RWPE1 (cell line): ENCODE results near the gene DNA2.
A peak's percentile ranks its signal among the peaks of the same experiment; 100 is the strongest.

ENCODE experiments used
- CTCF ChIA-PET: fragments of 350-600 bp; sonication (Branson Sonifier 250); formaldehyde crosslinking; extraction: SDS; loops from one replicate; lab custom pipeline; 2021; lab: Yijun Ruan, JAX
- POLR2A ChIA-PET: fragments of 400-600 bp; formaldehyde crosslinking; extraction: SDS; loops from one replicate; lab custom pipeline; 2020; ENCODE audit warnings: antibody characterized with exemption; ENCODE audit not compliant: low non-redundant PET; lab: Yijun Ruan, JAX
- DNase-seq: peaks from one replicate; pipeline ENCODE4 v3.0.0; 2012; ENCODE audit warnings: low spot score
- H3K27ac ChIP-seq: fragments of 450-650 bp; 2 replicates; pipeline ENCODE4 v1.5.1; 2017
- TF ChIP-seq, protein P1 (sequence below): fragments of 450-650 bp; conservative IDR thresholded peaks from 2 replicates; pipeline ENCODE4 v1.5.1; 2017; ENCODE audit warnings: low read depth, mild to moderate bottlenecking

DNA2 gene

DNA sequence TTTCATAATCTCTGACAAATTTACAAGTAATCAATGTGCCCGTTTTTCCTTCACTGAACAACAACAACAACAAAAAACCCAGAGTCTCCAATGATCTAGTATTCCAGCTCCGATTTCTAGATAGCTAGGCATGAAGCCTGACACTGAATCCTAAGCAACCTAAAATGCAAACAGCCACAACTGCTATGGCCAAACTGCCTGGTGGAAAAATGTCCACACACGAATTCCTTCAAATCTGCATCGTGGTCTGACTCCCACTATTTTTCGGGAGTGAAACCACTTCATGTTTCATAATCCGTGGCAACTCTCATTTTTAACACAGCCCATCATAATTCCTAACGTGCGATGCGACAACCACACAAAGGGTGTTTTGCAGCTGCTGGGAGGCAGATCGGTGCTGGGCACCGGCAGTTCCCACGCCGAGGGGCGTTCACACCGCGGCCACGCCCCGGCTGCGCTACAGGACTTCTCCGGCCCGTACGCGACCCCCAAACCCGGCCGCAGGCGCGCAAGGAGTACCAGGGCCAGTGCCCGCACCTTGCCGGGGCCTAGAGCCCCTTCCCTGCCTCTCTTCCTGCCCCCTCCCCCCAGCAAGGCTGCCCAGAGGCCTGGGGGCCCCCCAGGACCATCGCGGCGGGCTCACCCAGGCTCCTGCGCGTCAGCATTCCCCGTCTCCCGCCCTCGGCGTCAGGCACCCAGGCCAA lies 65.5 kb downstream of the DNA2 start:
- CTCF ChIA-PET, result interaction anchor here (0.5 to 1.8 kb wide), 19 partner anchors 8 to 558 kb away, joined by 3 to 13 read pairs (median 3); partner anchors contain the start of genes CCAR1 and STOX1
- peak; percentile 53 for DNase-seq

DNA sequence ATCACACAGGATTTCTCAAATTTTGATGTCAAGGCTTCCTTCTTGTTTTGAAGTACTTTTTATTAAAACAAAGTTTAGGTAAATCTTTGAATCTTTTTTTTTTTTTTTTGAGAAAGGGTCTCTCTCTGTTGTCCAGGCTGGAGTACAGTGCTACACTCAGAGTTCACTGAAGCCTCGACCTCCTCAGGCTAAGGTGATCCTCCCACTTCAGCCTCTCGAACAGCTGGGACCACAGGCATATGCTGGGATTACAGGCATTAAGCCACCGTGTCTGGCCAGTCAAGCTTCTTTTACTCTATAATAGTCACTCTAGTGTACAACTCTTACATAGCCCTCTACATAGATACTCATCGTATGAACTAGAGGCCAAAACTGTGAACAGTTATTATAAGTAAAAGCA lies 68.1 kb downstream of the DNA2 start:
- no peak overlapping the region for H3K27ac ChIP-seq
- POLR2A ChIA-PET, result no interaction called here
- DNase-seq, result no peak
- CTCF ChIA-PET, result no interaction called here
- TF ChIP-seq, protein P1, sequence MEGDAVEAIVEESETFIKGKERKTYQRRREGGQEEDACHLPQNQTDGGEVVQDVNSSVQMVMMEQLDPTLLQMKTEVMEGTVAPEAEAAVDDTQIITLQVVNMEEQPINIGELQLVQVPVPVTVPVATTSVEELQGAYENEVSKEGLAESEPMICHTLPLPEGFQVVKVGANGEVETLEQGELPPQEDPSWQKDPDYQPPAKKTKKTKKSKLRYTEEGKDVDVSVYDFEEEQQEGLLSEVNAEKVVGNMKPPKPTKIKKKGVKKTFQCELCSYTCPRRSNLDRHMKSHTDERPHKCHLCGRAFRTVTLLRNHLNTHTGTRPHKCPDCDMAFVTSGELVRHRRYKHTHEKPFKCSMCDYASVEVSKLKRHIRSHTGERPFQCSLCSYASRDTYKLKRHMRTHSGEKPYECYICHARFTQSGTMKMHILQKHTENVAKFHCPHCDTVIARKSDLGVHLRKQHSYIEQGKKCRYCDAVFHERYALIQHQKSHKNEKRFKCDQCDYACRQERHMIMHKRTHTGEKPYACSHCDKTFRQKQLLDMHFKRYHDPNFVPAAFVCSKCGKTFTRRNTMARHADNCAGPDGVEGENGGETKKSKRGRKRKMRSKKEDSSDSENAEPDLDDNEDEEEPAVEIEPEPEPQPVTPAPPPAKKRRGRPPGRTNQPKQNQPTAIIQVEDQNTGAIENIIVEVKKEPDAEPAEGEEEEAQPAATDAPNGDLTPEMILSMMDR, result no peak

More for the DNA sequence above, 65.5 kb downstream of the DNA2 start:
- POLR2A ChIA-PET, result no interaction called here
- H3K27ac ChIP-seq, result peak overlapping the region; percentile 84
- TF ChIP-seq, protein P1, result no peak

DNA sequence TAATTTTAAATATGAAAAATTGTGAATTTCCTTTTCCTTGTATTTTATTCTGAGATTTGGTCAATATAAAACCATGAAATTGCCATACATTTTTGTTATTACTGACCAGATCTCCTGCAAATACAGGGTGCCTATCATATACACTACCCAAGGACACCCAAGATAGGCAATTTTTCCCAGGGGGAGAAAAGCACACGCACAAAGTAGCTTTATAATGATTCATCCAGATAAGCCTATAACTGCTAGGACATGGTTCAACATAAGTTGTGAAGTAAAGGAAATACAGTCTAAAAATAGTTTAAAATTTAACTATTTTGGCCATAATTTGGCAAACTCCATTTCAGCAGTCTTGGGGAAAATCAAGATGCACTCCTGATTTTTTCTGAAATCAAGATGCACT lies 69.5 kb downstream of the DNA2 start:
- ChIA-PET CTCF (interaction anchor here (1.6 kb wide), 1 partner anchor 54 kb away, joined by 11 read pairs; no protein-coding TSS in a partner anchor), POLR2A (no interaction called here)
- TF ChIP-seq, protein P1, result no peak
- no peak overlapping the region for H3K27ac ChIP-seq
- DNase-seq, result no peak

DNA sequence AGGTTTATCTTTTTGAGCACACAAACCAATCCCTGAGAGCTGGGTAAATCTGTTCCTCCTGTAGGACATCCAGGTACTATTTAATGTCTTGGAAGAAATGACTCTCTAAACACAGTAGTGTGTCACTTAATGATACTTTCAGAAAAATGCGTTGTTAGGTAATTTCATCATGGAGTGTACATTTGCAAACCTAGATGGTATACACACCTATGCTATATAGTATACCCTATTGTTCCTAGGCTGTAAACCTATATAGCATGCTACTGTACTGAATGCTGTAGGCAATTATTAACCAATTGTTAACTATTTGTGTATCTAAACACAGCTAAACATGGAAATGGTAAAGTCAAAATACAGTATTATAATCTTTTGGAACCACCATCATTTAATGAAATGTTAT lies 74.8 kb downstream of the DNA2 start:
- POLR2A ChIA-PET, result no interaction called here

DNA sequence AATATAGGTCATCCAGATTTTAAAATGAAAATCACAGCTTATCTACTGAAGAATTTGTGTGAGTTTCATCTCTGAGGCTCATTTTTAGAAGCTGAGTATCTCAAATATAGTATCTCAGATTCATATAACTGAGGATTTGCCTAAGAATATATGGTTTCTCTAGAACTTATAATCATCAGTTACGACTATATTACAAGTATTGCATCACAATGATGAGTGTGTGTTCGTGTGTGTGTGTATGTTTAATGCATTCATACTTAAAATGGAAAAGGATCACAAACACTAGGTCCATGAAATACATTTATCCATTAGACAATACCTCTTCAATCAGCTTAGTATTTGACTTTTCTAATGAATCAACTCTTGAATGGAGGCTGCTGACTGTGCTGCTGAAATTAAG lies 86.0 kb downstream of the DNA2 start:
- POLR2A ChIA-PET, result interaction anchor here (0.6 kb wide), 1 partner anchor 155 kb away, joined by 3 read pairs; no protein-coding TSS in a partner anchor
- CTCF ChIA-PET, result interaction anchor here (1.5 kb wide), 1 partner anchor 21 kb away, joined by 13 read pairs; the partner anchor contains the start of gene RUFY2
- no peak for DNase-seq
- TF ChIP-seq, protein P1, result no peak
- no peak overlapping the region for H3K27ac ChIP-seq

More for the DNA sequence above, 74.8 kb downstream of the DNA2 start:
- CTCF ChIA-PET, result interaction anchor here (0.6 to 0.7 kb wide), 3 partner anchors 38 to 55 kb away, joined by 3 read pairs; no protein-coding TSS in a partner anchor
- no peak for DNase-seq
- TF ChIP-seq, protein P1, result no peak
- H3K27ac ChIP-seq, result no peak overlapping the region

DNA sequence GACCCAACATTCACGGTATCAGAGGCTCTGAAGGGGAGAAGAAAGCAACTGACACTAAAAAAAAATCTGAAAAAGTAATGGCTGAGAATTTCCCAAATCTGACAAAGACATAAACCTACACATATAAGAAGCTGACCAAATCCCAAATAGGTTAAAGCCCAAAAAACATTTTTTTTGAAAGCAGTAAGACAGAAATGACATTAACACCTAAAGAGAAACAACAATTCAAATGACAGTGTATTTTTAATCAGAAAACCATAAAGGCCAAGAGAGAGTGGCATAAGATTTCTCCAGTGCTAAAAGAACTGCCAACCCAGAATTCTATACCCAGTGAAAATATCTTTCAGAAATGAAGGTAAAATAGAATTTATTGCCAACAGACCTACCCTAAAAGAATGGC lies 100.2 kb downstream of the DNA2 start:
- TF ChIP-seq, protein P1, result no peak
- ChIA-PET CTCF (interaction anchor here (0.6 kb wide), 1 partner anchor 128 kb away, joined by 3 read pairs; no protein-coding TSS in a partner anchor), POLR2A (no interaction called here)
- H3K27ac ChIP-seq, result no peak overlapping the region
- DNase-seq, result no peak
